HG03025 (cell line): ENCODE data around the gene CNN3.

Experiments
- ATAC-seq: cut with Tn5 transposase; IDR thresholded peaks from one replicate; pipeline ENCODE4 v1.9.1; 2021; ENCODE audit warnings: mild to moderate bottlenecking, moderate library complexity; ENCODE audit not compliant: unreplicated experiment, low FRiP score

The CNN3 gene

DNA sequence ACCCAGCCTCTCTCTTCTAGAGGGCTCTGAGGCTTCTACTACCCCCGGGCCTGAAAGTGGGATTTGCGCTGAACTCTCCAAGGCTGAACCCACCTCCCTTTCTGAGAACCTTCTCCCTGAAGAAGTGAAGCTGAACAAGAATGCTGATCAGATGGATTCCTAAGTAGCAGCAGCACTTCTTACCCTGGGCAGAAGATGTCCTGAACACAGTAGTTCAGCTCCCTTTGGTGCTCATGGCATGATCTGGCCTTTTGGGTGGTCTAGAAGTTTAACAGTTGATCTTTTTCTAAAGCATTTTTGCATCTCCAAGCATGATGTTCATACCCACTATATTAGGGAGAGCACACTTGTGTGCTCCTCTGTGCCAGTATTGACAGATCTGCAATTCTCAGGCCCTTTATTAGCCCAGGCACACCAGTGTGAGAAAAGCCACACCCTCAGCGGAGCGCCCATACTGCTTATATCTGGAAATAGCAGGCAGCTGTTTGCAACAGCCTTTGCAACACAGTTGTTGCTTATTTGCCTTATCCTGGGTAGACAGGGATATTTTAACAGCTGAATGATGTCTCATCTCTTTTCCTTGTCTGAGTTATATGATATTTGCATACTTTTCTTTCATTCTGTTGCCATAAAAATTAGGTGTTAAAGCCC lies 34.2 kb downstream of the CNN3 start:
- ATAC-seq, result no peak

DNA sequence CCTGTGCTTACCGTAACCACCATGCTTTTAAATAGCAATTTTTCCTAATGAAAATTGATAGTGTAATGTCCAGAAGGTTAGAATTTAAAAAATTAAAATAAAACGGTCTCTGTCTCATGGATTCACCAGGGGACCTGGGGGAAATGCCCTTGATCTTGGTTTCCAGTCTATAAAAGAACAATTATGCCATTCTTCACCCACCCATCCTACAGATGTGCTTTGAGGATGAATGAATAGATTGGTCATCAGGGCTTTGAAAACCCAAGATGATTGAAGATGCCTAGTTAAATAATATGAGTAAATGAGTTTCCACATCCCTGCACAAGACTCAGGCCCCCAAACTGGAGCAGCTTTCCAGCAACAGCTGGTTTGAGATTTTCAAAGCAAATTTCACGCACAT lies 38.7 kb downstream of the CNN3 start:
- ATAC-seq, result no peak

DNA sequence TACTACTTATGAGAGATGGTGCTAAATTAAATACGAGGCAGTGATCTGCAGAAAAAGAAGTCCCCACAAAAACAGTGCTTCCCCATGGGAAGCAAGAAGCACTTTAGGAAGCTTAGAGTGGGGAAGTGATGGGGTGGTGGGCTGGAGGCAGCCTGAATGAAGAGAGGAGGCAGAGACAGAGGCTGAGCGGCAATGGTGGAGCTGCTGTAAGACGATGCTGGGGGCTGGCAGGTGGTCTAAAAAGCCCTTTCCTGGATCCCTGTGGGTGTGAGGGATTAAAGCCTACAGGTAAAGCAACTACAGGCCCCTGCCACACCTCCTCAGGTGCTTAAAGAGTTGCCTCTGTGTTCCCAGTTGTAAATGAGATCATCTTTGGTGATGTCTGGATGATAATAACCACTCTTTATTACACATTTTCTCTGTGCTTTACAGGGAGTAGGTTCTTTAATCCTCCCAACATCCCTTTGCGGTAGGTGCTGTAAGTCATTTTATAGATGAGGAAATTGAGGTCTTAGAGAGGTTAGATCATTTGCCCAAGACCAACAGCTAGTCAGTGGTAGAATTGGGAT lies 39.2 kb downstream of the CNN3 start:
- ATAC-seq, result no peak

- no peak for ATAC-seq
Observed at GRCh38 chr1:94887106-94887505, 39.8 kb downstream of the CNN3 start.

- ATAC-seq, result no peak
Observed at GRCh38 chr1:94886361-94886760, 40.5 kb downstream of the CNN3 start.

DNA sequence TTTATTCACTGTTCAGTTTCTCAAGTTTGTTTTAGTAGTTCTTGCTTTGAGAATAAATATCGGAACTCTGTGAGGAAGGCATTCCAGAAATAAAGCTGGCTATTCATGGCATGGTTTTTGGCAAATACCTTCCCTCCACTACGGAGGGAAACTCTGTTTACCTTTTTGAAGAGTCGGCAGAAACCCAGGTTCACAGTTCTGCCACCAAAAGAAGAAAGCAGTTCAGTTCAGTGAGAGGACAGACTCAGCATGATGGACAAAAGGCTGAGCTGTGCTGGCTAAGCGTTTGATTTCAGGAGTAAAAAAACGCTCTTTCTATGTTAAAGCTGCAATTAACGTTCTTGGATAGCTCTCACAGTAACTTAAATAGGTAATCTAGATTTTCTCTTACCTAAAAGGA lies 42.4 kb downstream of the CNN3 start:
- ATAC-seq, result no peak

DNA sequence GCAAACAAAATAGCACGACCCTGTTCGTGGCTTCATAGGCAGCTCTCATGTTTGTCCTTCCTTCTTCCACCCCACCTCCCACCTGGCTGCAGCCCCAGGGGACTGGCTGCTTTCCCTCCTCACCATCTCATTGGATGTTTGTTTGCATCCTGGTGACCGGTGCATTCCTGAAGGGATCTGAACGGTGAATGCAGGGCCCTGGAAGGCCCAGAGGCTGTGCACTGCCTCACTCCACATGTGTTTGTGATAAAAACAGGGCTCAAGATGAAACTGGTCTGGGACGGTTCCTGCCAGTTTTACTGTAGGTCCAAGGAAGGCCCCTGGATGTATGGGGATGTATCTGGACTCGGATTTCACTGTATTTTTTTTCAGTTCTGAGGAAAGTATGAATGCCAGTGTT lies 42.8 kb downstream of the CNN3 start:
- ATAC-seq, result no peak

GRCh38 chr1:94883691-94884090 lies 43.2 kb downstream of the CNN3 start:
- no peak for ATAC-seq

DNA sequence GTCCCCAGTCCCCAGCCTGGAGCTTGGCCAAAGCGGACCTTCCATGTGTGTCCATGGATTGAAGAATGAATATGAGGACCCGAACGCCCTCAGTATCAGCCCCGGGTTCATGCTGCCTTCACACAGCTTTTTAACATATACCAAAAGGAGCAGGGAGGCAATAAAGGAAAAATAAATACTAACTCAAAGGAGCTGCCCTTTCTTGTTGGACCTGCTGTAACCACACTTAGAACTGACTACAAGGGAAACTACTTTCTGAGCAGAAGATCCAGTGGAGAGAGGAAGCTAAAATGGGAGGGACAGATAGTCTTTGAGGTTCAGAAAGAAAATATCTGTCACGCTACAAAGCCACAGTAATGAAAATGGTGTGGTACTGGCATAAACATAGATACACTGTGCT lies 48.6 kb downstream of the CNN3 start:
- ATAC-seq, result no peak

GRCh38 chr1:94876362-94876761 lies 50.5 kb downstream of the CNN3 start:
- no peak for ATAC-seq

GRCh38 chr1:94875794-94876193 lies 51.1 kb downstream of the CNN3 start:
- ATAC-seq, result no peak

- ATAC-seq, result no peak
Observed at GRCh38 chr1:94874423-94874822, 52.5 kb downstream of the CNN3 start.

GRCh38 chr1:94873520-94874351 lies 53.2 kb downstream of the CNN3 start:
- no peak for ATAC-seq

DNA sequence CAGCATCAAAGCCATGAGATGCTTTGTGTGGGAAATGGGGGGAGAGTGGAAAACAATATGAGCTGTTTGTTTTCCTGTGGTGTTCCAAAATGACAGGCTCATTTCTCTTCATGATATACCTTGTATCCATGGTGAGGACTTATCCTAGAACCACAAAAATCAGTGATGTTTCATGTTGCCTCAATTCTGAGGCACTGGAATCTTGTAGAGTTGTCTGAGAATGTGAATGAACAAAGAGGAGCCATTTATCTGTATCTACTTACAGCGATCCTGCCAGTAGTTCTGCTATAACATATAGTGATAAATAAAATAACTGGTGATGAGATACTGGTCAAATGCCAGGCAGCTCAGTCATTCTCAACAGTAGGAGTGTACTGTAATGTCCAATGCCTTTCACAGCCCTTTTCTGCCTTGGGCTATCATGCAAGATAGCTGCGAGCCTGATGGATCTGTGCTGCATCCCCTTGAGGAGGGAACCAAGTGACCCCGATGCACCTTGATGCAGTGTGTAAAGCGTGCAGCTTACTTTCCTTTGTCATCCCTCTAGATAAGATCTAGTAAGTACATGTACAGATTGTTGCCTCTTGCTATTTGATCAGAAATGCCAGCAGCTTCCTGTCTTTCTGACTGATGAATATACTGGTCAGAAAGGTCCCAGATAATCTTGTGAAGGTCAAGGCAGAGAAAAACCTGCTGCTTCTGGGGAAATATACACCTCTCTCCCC lies 54.0 kb downstream of the CNN3 start:
- ATAC-seq, result no peak

- no peak for ATAC-seq
Observed at GRCh38 chr1:94871031-94871430, 55.9 kb downstream of the CNN3 start.

DNA sequence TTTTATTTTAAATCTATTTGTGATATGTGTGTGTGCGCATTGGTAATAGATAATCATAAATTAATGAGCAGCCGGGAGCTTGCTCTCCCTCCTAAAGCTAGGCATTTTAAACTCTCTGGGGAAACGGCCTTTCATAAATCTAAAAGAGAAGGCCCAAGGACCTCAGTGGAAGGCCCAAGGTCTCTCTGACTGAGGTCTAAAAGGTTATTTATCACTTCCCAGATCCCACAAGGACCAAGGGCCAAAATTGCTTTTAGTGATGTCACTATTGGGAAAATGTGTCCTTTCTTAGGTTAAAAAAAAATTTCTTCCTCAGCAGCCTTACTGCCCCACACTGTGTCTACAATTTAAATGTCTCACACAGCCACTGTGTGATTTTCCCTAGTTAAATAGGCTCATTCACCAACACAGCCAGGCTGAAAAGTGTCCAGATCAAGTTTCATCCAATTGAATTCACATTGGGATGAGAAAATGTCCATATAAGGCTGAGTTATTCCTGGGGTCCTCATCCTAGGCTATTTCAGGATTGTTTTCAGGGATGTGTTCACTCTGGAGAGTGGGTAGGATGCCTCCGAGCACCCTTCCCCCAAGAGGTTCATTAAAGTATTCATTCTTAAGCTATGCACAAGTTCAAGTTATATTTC lies 60.6 kb downstream of the CNN3 start:
- ATAC-seq, result no peak

- no peak for ATAC-seq
Observed at GRCh38 chr1:94865360-94865759, 61.5 kb downstream of the CNN3 start.

DNA sequence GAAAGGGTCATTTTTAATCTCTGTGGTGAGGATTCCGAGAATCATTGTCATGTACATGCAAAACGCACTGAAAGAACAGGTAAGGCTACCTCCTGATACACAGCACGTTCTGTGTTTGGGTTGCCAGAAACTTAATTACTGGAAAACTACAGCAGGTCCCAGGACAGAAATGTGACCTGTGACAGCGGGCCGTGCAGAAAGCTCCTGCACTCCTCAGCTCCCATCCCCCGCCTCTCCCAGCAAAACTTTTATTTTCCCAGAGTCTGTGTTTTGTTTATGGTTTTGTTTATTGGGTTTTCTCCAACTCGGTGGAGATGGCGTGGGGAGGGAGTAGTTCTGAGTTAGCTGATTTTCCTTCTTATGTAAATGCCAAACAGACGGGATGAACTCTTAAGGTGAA lies 62.1 kb downstream of the CNN3 start:
- ATAC-seq, result no peak

GRCh38 chr1:94863919-94864318 lies 63.0 kb downstream of the CNN3 start:
- no peak for ATAC-seq

DNA sequence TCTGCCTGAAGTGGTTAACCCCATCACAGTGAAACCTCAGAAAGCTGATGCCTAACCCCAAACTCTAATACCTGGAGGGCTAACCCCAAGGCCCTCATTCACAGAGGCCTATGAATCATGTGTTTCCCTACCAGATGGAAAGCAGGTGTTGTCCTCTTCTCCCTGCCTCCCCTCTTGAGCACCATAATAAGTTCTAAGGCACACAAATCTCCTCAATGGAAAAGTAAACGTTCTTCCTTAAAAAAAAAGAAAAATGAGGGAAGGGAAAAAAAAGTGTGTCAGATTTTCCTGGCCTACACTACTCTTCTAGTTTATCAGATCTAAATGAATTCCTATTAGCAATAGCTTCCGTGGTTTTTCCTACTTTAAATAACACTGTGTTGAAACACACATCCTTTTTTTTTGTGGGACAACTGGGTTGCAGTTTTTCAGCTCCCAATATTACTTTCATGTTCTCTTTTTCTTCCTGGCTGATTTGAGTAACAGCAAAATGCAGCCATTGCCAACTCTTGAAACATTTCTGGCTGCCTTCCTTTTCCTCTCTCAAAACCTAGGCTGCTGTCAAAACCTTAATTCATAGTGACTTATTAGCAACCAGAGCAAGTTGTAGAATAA lies 63.5 kb downstream of the CNN3 start:
- ATAC-seq, result no peak
